Neural progenitor cell (in vitro differentiated cells): Measurements from ENCODE around the gene CLTCL1. TPM values are rescaled to one million over a fixed set of nuclear protein-coding genes. Genes with fewer than 3 reads are reported as not detected.

Source experiments
- DNase-seq: peaks from one replicate; pipeline ENCODE4 v3.0.0-alpha.2; 2016; ENCODE audit warnings: low spot score
- H2AFZ ChIP-seq: fragments of 200-600 bp; sonication (generic); replicated peaks from 2 replicates; pipeline ENCODE4 v1.6.1; 2016; ENCODE audit warnings: antibody characterized with exemption
- H3F3A ChIP-seq: fragments of 200-600 bp; sonication (generic); 2 replicates; pipeline ENCODE4 v1.6.1; 2016; ENCODE audit warnings: antibody characterized with exemption, low read depth
- H3K27ac ChIP-seq: fragments of 200-600 bp; sonication (generic); 2 replicates; pipeline ENCODE4 v1.5.1; 2016; ENCODE audit warnings: mild to moderate bottlenecking
- H3K27me3 ChIP-seq: fragments of 200-600 bp; sonication (generic); 2 replicates; pipeline ENCODE4 v1.6.1; 2016; ENCODE audit warnings: mild to moderate bottlenecking, moderate library complexity
- H3K36me3 ChIP-seq: fragments of 200-600 bp; sonication (generic); 2 replicates; pipeline ENCODE4 v1.5.1; 2016
- H3K4me1 ChIP-seq: fragments of 200-600 bp; sonication (generic); 2 replicates; pipeline ENCODE4 v1.6.1; 2016; ENCODE audit warnings: mixed run types
- H3K4me2 ChIP-seq: fragments of 200-600 bp; sonication (generic); 2 replicates; pipeline ENCODE4 v1.6.1; 2016
- H3K4me3 ChIP-seq: fragments of 200-600 bp; sonication (generic); 2 replicates; pipeline ENCODE4 v1.5.1; 2016
- H3K79me2 ChIP-seq: fragments of 200-600 bp; sonication (generic); 2 replicates; pipeline ENCODE4 v1.6.1; 2016; ENCODE audit warnings: low read depth
- H3K9ac ChIP-seq: fragments of 200-600 bp; sonication (generic); 2 replicates; pipeline ENCODE4 v1.6.1; 2016
- H3K9me3 ChIP-seq: fragments of 200-600 bp; sonication (generic); 2 replicates; pipeline ENCODE4 v1.5.1; 2016; ENCODE audit warnings: low read depth
- H4K20me1 ChIP-seq: fragments of 200-600 bp; sonication (generic); 2 replicates; pipeline ENCODE4 v1.6.1; 2016; ENCODE audit warnings: low read depth
- H3K27ac Mint-ChIP-seq: 3 replicates; pipeline ENCODE4 v1.8.0; 2021; ENCODE audit warnings: mixed read lengths
- H3K27me3 Mint-ChIP-seq: 2 replicates; pipeline ENCODE4 v1.8.0; 2022; ENCODE audit warnings: low read depth, mild to moderate bottlenecking, inconsistent platforms, moderate library complexity, mixed read lengths; ENCODE audit not compliant: insufficient read depth
- H3K36me3 Mint-ChIP-seq: 3 replicates; pipeline ENCODE4 v1.8.0; 2021; ENCODE audit warnings: mixed read lengths
- H3K4me1 Mint-ChIP-seq: 3 replicates; pipeline ENCODE4 v1.8.0; 2021; ENCODE audit warnings: mixed read lengths
- H3K4me3 Mint-ChIP-seq: 3 replicates; pipeline ENCODE4 v1.8.0; 2021; ENCODE audit warnings: mild to moderate bottlenecking, moderate library complexity, mixed read lengths
- H3K9me3 Mint-ChIP-seq: 3 replicates; pipeline ENCODE4 v1.8.0; 2020; ENCODE audit warnings: mixed read lengths
- EZH2 ChIP-seq: fragments of 200-600 bp; sonication (generic); IDR thresholded peaks from 2 replicates; pipeline ENCODE4 v1.6.1; 2017; ENCODE audit warnings: antibody characterized with exemption, mild to moderate bottlenecking, moderate library complexity
- EZH2phosphoT487 ChIP-seq: fragments of 200-600 bp; sonication (generic); IDR thresholded peaks from 2 replicates; pipeline ENCODE4 v1.6.1; 2017; ENCODE audit warnings: antibody characterized with exemption
- total RNA-seq: library from RNA; depleted of rRNA; stranded (reverse); fragments of >200 nt; gene quantifications from 2 replicates; pipeline ENCODE4 v1.2.3, GENCODE V29; 2015; ENCODE audit warnings: low replicate concordance
- TF ChIP-seq, protein P1 (sequence below): fragments of 200-600 bp; sonication (generic); IDR thresholded peaks from 2 replicates; pipeline ENCODE4 v1.5.1; 2017; ENCODE audit warnings: antibody characterized with exemption, mild to moderate bottlenecking

The CLTCL1 gene
- total RNA-seq, 1 donor from 2014 or later: 13.7 TPM

GRCh38 chr22:19275104-19275503 is 16.4 kb downstream of the CLTCL1 start:
- no peak overlapping the region for H3K27ac ChIP-seq
- Mint-ChIP-seq H3K4me3 (no peak overlapping the region), H3K4me1 (peaks cover 5% of the 10 kb centered on the region), H3K36me3 (peaks cover 1% of the 10 kb centered on the region), H3K27ac (no peak overlapping the region), H3K27me3 (peaks cover 2% of the 10 kb centered on the region), H3K9me3 (no peaks in the 10 kb centered on the region)
- H3K79me2 ChIP-seq: no peaks in the 10 kb centered on the region
- no peaks in the 10 kb centered on the region for H3K36me3 ChIP-seq
- no peak overlapping the region for H2AFZ ChIP-seq
- no peak overlapping the region for H3K9ac ChIP-seq
- H3K27me3 ChIP-seq: no peaks in the 10 kb centered on the region
- no peak overlapping the region for H3K4me3 ChIP-seq
- no peaks in the 10 kb centered on the region for H3K4me1 ChIP-seq
- no peaks in the 10 kb centered on the region for H4K20me1 ChIP-seq
- H3F3A ChIP-seq: no peaks in the 10 kb centered on the region
- DNase-seq: no peak
- H3K4me2 ChIP-seq: no peak overlapping the region
- H3K9me3 ChIP-seq: no peaks in the 10 kb centered on the region
- no peak for TF ChIP-seq EZH2phosphoT487
- no peak for TF ChIP-seq EZH2
- TF ChIP-seq, protein P1, sequence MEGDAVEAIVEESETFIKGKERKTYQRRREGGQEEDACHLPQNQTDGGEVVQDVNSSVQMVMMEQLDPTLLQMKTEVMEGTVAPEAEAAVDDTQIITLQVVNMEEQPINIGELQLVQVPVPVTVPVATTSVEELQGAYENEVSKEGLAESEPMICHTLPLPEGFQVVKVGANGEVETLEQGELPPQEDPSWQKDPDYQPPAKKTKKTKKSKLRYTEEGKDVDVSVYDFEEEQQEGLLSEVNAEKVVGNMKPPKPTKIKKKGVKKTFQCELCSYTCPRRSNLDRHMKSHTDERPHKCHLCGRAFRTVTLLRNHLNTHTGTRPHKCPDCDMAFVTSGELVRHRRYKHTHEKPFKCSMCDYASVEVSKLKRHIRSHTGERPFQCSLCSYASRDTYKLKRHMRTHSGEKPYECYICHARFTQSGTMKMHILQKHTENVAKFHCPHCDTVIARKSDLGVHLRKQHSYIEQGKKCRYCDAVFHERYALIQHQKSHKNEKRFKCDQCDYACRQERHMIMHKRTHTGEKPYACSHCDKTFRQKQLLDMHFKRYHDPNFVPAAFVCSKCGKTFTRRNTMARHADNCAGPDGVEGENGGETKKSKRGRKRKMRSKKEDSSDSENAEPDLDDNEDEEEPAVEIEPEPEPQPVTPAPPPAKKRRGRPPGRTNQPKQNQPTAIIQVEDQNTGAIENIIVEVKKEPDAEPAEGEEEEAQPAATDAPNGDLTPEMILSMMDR: no peak

DNA sequence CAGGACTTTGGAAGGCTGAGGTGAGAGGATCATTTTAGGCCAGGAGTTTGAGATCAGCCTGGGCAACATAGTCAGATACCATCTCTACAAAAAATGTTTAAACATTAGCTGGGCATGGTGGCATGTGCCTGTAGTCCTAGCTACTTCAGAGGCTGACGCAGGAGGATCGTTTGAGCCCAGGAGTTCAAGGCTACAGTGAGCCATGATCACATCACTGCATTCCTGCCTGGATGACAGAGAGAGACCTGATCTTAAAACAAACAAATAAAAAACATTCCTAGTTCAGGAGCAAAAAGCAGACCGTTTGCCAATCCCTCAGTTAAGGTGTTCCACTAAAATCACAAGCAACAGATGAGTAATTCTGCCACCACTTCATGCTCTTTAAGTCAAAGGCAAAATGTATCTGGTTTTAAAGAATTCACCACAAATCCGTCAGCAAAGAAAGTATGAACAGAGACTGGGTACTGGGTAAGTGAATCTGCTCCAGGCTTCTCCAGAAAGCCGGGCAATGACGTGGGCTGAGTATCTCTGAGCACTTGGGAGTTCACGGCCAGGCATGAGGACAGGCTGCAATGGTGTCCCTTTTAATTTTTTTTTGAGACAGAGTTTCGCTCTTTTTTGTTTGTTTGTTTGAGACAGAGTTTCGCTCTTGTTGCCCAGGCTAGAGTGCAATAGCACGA is 19.5 kb downstream of the CLTCL1 start:
- peaks cover 2% of the 10 kb centered on the region for H3K27me3 Mint-ChIP-seq
- Histone ChIP-seq H4K20me1 (no peaks in the 10 kb centered on the region), H3K27me3 (no peaks in the 10 kb centered on the region), H3K9ac (no peak overlapping the region), H3K9me3 (no peaks in the 10 kb centered on the region), H3K4me1 (no peaks in the 10 kb centered on the region), H3K27ac (no peak overlapping the region), H3K36me3 (no peaks in the 10 kb centered on the region), H3K79me2 (no peaks in the 10 kb centered on the region), H3K4me3 (no peak overlapping the region), H2AFZ (no peak overlapping the region), H3F3A (no peaks in the 10 kb centered on the region), H3K4me2 (no peak overlapping the region)
- DNase-seq: no peak
- peaks cover 5% of the 10 kb centered on the region for H3K9me3 Mint-ChIP-seq
- no peak overlapping the region for H3K4me3 Mint-ChIP-seq
- TF ChIP-seq EZH2phosphoT487: no peak
- TF ChIP-seq, protein P1: no peak
- H3K27ac Mint-ChIP-seq: no peak overlapping the region
- no peaks in the 10 kb centered on the region for H3K4me1 Mint-ChIP-seq
- H3K36me3 Mint-ChIP-seq: peaks cover 9% of the 10 kb centered on the region

DNA sequence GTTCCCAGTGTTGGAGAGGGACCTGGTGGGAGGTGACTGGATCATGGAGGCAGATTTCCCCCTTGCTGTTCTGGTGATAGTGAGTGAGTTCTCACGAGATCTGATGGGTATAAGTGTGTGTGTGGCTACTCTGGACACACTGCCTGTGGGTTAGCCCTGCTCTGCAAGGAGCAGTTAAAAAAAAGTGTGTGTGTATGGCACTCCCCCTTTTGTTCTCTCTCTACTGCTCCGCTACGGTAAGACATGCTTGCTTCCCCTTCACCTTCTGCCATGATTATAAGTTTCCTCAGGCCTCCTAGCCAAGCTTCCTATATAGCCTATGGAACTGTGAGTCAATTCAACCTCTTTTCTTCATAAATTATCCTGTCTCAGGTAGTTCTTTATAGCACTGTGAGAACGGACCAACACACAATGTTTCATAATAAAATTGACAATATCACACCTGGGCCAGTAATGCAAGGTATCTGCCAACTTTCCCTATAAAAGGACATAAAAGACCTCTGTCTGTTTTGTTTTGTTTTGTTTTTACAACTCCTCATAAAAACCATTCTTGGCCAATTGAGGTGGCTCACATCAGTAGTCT is 20.2 kb downstream of the CLTCL1 start:
- Mint-ChIP-seq H3K4me1 (no peaks in the 10 kb centered on the region), H3K9me3 (peaks cover 10% of the 10 kb centered on the region), H3K27me3 (peaks cover 2% of the 10 kb centered on the region), H3K36me3 (peaks cover 9% of the 10 kb centered on the region), H3K27ac (no peak overlapping the region), H3K4me3 (no peak overlapping the region)
- H4K20me1 ChIP-seq: no peaks in the 10 kb centered on the region
- no peaks in the 10 kb centered on the region for H3F3A ChIP-seq
- no peaks in the 10 kb centered on the region for H3K9me3 ChIP-seq
- H3K27ac ChIP-seq: no peak overlapping the region
- H3K36me3 ChIP-seq: no peaks in the 10 kb centered on the region
- no peak for DNase-seq
- no peak for TF ChIP-seq EZH2phosphoT487
- no peak for TF ChIP-seq EZH2
- TF ChIP-seq, protein P1: no peak
- no peaks in the 10 kb centered on the region for H3K4me1 ChIP-seq
- H3K4me2 ChIP-seq: no peak overlapping the region
- no peak overlapping the region for H2AFZ ChIP-seq
- no peak overlapping the region for H3K4me3 ChIP-seq
- no peaks in the 10 kb centered on the region for H3K27me3 ChIP-seq
- no peaks in the 10 kb centered on the region for H3K79me2 ChIP-seq
- H3K9ac ChIP-seq: no peak overlapping the region
